Measurements from ENCODE around the gene TTC39C.
"Not testable (repeated sequence)": the region's sequence is repeated elsewhere in the genome, so short reads cannot be mapped to it uniquely, and the experiment has no call there.

Gene TTC39C

DNA sequence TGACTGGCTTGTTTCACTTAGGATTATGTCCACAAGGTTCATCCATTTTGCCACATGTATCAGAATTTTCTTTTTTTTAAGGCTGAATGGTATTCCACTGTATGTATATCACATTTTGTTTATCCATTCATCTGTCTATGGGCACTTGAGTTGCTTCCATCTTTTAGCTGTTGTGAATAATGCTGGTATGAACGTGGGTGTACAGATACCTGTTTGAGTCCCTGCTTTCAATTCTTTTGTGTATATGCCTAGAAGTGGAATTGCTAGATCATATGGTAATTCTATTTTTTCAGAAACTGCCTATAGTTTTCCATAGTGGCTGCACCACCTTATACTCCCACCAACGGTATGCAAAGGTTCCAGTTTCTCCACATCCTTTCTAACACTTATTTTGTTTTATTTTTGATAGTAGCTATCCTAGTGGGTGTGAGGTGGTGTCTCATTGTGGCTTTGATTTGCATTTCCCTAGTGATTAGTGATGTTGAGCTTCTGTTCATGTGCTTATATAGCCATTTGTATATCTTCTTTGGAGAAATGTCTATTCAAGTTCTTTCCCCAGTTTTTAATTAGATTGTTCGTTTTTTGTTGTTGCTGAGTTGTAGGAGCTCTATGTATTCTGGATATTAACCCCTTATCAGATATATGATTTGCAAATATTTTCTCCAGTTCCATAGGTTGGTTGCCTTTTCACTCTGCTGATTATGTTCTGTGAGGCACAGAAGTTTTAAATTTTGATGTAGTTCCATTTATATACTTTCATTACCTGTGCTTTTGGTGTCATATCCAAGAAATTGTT is 40.7 kb downstream of the TTC39C start:
- DNase-seq: no peak

DNA sequence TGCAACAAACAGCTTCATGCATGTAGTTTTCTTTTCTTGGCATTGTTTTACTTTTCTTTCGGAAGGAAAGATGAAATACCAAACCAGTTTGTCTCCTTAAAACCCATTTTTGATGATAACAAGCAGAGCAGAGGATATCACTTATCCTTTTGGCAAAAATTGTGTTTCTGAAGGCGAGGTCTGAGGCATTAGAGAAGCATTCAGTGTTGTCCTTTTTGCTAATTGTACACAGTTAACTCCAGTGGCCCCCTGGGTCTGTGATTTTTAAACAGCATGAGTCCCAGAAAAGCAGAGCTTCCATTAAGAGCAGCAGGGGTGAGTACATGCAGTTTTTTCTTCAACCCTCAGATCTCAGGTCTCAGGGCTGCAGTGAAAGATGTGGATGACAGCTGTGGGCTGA is 41.3 kb downstream of the TTC39C start:
- DNase-seq: no peak

DNA sequence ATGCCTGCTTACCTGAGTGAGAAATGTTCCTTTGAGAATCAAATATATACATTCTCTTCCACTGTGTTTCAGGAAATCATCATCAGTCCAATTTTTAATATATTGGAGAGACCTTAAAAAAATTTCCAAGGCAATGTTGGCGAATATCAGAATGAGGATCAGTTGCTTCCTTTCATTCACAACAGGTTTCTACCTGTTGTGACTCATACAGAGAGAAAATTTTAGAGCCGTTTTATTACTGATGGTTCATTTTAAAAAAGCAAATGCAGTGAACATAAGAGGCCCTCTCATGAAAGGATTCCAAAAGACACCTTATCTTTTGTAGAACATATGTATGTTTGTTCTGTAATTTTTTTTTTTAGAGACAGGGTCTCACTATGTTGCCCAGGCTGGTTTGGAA is 42.0 kb downstream of the TTC39C start:
- DNase-seq: no peak

DNA sequence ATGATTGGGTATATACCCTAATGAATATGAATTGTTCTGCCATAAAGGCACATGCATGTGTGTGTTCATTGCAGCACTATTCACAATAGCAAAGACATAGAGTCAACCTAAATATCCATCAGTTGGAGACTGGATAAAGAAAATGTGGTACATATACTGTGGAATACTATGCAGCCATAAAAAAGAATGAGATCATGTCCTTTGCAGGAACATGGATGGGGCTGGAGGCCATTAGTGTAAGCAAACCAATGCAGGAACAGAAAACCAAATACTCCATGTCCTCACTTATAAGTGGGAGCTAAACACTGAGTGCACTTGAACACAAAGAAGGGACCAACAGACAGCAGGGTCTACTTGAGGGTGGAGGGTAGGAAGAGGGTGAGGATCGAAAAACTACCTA is 43.2 kb downstream of the TTC39C start:
- DNase-seq: no peak

DNA sequence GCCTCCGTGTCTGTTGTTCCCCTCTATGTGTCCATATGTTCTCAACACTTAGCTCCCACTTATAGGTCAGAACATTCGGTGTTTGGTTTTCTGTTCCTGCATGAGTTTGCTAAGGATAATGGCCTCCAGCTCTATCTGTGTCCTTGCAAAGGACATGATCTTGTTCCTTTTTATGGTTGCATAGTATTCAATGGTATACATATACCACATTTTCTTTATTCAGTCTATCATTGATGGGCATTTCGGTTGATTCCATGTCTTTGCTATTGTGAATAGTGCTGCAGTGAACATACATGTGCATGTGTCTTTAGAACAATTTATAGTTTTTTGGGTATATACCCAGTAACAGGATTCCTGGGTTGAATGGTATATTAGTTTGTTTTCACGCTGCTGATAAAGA is 44.8 kb downstream of the TTC39C start:
- DNase-seq: not testable (repeated sequence)

DNA sequence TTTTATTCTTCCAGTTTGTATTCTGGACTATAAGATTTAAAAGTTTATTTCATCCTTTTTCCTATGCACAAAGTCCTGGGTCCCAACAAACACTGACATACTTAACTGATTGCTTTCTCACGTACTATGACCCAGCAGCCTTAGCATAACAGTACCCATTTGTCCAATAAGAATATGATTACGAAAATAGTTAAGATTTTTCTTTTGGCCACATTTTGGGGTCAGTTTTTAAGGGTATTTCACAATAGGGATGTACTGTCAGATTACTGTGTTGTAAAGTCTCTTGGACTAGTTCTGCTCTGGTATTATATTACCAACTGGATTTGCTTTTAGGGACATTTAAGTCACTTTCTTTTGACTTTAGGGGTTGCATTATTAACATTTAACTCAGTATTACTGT is 46.1 kb downstream of the TTC39C start:
- no peak for DNase-seq

DNA sequence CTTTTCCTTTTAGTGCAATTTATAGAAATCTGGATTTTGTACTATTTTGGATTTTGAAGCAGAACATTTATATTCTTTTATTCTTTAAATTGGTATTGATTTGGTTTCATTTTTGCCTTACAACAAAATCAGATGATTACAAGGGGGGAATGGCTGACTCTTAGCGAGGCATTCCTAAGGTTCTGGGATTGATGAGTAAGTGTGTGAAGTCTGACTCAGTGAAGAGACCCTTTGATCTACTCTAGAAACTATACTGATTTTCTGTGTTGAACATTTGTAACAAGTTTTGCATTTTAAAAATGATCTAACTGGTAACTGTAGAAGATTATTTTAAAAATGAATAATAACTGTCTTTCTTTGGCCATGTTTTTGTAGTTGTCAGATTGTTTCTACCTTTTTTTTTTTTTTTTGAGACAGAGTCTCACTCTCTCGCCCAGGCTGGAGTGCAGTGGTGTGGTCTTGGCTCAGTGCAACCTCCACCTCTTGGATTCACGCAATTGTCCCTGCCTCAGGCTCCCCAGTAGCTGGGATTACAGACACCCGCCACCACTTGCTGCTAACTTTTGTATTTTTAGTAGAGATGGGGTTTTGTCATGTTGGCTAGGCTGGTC is 48.7 kb downstream of the TTC39C start:
- DNase-seq: no peak

DNA sequence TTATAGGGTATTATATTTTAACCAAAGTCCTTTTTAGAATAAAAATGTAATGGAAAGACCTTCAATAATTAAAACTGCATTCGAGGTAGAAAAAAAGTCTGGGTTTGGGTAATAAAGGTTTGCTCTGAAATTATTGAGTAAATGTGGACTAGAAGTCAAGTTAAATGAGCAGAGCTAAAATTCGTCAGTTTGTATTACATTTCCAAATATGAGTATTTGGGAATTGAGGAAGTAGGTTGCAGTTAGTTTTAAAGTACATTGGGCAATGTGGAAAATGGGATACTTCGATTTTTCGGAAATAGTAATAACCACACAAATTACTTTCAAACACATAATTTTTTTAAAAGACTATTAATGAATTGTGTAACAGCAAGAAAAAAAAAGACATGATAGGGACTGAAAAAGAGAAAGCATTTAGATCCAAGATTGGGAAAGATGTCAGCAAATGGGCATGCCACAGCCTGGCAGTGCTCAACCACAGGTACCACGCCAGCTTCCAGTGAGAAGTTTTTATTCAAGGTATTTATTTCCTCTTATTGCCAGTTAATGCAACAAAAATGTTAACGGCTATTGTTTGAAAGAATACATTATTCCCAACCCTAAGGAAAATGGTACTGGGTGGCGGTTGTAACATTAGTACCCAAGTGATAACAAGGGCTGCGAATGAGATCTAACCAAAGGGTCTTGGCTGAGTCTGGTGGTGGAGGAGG is 50.0 kb downstream of the TTC39C start:
- no peak for DNase-seq

DNA sequence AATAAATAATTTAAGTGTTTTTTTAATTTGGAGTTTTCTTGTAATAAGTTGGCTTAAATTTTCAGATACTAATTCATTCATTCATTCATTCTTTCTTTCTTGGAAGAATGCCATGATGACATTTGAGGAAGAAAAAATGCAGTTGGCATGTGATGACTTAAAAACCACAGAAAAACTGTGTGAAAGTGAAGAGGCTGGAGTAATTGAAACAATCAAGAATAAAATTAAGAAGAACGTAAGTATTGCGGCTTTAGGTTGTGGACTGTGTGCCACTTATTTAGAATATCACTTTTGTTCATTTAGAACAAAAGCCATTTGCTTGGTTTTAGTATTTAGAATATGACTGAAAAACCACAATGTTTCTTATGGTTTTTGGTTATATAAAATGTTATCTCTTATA is 51.4 kb downstream of the TTC39C start:
- DNase-seq: no peak

DNA sequence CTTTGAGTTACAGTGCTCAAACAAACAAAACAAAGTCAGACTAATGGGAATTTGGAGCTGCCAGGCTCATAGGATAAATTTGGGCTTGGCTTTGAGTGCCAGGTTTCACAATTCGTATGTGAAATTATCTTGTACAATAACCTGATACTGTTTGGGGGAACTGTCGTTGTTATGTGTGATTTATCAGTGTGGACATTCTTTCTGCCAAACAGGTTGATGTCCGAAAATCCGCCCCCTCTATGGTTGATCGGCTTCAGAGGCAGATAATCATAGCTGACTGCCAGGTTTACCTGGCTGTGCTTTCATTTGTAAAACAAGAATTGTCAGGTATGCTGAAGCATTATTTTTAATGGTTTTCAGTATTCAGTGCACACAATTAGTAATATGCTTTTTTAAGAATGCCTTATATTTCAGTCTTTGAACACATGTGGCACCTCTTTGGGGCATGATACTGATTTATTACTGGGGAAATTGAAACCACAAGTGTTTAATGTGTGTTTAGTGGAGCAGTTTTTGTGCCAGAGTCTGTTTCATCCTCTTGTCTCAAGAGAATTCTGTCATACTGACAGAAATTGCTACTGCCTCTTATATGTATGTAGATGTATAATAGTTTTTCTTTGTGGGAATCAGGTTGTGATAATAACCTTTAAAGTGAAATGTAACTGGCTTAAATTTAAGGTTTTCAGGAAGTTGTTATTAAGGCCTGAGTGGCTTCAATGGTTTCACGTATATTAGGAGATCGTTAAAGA is 54.6 kb downstream of the TTC39C start:
- peak; percentile 17 for DNase-seq

DNA sequence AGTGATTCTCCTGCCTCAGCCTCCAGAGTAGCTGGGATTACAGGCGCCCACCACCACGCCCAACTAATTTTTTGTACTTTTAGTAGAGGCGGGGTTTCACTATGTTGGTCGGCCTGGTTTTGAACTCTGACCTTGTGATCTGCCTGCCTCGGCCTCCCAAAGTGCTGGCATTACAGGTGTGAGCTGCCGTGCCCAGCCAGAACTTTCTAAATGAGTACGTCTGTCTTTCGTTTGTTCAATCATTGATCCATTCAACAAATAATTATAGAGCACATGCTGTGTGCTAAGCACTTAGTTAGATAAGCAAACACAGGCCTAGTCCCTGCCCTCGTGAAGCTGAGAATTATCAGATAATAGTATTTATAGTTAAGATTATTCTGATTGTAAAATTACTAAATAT is 56.5 kb downstream of the TTC39C start:
- DNase-seq: no peak

DNA sequence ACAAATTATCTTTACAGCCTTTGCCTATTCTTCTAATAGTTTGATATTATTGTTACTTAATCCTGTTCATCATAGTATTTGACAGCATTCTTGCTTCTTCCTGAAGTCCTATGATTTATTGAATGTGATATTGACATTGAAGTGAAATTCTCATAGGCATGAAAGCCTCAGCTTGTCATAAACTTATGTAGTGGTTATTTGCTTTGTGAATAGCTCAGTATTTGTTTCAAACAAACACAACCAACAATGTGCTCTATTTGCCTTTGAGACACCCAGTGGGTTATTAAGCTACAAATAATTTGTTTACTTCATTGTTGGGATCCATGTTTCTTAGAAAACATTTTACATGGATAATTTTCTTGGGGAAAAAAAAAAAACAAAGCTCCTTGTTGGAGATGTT is 57.2 kb downstream of the TTC39C start:
- no peak for DNase-seq

DNA sequence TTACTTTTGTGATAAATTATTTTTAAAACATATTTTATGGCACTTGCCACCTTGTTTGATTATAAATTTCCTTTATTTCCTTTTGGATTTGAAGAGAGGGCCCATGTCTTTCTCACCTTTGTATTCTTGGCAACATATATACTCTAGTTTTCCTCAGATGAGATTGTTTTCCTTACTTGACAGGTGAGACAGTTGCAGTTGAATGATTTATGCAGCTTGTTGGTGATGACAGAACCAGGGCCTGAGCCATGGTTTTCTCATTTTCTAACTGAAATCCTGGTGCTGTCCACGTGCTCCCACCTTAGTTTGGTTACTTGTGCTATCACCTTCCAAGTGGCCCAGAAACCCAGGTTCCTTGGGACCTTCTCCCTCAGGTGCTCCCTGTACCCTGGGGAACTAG is 58.2 kb downstream of the TTC39C start:
- DNase-seq: no peak

DNA sequence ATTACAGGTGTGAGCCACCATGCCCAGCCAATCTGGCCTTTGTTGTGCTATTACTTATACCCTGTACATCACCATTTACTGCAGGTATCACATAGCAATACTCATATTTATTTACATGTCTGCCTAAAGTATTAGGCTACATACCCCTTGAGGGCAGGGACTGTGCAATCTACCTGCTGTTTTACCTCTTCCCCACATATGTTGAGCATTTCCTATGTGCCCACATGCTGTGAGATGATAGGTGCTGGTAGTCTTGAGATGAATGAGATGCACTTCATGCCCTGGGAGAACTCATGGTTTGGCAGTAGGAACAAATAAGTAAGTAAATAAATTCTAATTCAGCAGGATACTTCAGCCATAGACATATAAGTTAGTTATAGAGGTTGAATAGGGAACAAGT is 59.2 kb downstream of the TTC39C start:
- no peak for DNase-seq

DNA sequence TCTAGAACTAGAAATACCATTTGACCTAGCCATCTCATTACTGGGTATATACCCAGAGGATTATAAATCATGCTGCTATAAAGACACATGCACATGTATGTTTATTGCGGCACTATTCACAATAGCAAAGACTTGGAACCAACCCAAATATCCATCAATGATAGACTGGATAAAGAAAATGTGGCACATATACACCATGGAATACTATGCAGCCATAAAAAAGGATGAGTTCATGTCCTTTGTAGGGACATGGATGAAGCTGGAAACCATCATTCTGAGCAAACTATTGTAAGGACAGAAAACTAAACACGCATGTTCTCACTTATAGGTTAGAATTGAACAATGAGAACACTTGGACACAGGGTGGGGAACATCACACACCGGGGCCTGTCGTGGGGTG is 60.2 kb downstream of the TTC39C start:
- DNase-seq: not testable (repeated sequence)

DNA sequence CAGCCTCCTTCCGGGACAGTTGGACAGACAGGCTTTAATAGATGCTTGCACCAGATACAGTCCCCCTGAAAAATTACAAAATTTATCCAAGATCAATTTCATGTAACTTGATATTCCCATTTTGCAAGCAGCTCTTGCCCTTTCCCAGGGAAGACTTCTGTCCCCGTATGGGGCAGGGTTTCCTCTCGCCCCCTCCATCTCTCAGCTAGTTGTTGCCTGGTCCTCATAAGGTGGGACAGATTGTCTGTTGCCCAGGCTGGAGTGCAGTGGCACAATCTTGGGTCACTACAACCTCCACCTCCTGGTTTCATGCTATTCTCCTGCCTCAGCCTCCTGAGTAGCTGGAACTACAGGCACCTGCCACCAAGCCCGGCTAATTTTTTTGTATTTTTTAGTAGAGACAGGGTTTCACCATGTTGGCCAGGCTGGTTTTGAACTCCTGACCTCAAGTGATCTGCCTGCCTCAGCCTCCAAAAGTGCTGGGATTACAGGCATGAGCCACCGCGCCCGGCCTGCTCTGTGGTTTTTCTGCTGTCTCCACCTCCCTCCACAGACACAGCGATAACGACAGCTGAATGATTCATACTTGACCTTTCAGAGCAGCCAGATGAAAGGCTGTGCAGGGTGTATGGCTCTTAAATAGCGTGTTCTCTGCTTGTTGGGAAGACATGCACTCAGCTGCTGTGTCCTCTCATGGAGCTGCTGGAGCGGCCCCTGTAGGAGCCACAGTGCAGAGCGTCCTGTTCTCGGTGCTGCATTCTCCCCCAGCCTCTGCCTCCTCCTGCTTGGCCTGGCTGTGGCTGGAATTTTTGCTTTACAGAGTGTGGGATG is 61.4 kb downstream of the TTC39C start:
- peak; percentile 79 for DNase-seq

DNA sequence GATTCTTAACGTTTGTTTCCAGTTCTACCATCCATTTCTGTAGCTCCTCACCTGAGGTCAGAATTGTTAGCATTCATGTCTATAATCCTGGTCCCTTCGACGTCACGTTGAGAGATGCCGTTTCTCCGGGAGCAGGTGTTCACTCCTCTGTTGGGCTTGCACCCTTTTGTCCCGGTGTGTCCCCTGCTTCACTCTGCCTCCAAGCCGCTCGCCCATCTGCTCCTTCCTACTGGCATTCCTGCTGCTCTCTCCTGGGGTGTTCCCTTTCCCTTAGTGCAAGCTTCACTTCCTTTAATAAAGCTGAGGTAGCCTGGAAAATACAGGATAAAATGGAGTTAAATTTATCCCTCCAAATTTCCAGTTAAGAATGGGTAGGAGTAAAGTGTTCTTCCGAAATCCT is 62.4 kb downstream of the TTC39C start:
- DNase-seq: no peak

DNA sequence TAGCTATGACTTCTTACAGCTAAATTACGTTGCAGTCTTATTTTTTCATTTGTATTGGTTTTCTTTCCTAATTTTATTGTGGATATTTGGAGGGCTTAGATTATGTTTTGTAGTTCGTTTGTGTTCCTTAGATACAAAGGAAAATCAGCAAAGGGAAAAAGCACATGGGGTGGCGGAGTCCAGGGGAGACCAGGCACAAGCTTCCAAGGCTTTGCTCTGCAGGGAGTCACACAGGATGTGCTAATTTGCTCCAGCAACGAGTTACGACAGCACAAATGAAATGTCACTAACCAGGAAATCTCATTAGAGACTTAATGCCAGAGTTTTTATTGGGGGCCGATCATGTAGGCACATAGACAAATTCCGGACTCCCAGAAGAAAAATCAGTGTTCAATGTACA is 63.8 kb downstream of the TTC39C start:
- no peak for DNase-seq

DNA sequence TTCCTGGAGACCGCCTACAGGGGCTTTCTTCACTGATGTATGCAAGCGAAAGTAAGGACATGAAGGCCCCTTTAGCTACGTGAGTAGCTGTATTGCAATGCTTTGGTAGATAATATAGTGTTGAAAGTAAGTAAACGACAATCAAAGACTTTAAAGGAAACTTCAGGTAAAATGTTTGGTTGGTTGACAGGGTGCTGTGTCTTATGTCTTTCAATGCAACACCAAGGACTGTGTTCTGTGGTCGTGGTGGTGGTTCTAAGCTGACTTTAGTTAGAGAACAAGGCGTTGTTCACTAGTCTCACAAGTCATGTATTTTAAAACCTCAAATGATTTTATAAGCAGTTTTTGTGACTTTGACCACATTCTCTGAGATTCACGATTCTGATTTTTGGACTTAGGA is 66.3 kb downstream of the TTC39C start:
- no peak for DNase-seq

DNA sequence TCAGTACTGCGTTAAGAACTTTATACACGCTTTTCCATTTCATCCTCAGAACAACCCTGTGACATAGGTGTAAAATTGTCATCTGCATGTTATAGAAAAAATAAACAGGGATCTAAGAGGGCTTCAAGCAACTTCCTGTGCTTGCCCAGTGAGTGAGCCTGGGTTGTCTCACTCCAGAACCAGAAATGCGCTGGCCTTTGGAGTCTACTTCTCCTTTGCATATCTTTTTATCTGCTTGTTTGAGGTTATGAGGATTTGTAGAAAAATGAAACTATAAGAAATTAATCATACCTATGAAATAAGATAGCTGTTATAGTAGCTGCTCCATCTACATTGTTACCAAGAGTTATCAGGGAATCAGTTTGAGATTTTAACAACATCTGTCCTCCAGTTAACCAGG is 69.0 kb downstream of the TTC39C start:
- no peak for DNase-seq

DNA sequence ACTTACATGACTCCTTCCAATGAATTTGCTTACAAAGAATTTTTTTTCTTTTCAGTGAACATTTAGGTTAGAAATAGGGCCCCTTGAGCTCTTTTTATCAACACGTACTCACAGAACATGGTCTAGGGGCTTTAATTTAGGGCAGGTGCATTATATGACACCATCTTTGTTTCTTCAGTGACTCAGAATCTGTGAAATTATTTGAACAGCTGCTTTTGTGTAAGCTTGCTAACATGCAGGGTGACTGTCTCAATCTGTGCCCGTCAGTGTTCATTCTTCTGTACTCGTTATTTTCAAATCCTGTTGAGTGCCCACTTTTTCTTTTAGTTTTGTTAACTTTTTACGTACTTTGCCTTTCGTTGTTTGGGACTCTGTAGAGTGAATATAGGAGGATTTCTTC is 71.5 kb downstream of the TTC39C start:
- no peak for DNase-seq

DNA sequence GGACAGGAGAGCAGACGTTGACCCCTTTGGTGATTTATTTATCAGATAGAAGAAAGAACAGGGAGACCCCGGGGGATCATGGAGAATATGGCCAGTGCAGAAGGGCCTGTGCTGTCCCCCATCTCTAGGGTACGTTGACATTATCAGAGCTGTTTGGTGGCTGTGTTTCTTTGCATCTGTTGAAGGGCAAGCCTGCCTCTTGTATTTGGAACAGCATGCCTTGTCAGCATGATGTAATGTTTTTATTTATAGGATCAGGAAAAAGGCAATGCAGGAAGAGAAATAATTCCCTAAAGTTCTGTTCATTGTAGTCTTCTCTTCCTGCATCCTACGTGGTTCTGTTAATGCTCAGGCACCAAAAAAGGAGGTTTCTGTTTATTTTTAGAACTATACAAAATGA is 74.5 kb downstream of the TTC39C start:
- DNase-seq: no peak

Data from NCI-H2029 (cell line).